ENCODE data around the gene PSMG4.

DNA sequence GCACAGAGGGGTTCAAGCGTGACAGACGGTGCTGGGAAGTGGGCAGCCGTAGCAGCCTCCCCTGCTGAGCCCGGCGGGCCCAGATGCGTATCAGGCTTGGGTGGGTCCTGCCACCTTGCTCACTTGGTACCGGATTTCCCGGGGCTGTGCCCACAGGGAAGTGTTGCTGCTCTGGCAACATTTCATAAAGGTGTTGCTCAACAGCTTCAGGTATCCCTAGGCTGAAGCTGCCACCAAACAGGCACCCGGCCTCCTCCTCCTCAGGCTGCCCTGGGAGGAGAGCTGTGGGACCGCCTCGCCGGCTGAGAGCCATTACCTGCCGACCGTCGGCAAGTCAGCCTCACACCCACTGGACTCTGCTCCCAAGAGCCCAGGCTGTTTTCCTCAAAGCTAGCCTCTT is 11.5 kb downstream of the PSMG4 start:
- TF ChIP-seq, protein P1, sequence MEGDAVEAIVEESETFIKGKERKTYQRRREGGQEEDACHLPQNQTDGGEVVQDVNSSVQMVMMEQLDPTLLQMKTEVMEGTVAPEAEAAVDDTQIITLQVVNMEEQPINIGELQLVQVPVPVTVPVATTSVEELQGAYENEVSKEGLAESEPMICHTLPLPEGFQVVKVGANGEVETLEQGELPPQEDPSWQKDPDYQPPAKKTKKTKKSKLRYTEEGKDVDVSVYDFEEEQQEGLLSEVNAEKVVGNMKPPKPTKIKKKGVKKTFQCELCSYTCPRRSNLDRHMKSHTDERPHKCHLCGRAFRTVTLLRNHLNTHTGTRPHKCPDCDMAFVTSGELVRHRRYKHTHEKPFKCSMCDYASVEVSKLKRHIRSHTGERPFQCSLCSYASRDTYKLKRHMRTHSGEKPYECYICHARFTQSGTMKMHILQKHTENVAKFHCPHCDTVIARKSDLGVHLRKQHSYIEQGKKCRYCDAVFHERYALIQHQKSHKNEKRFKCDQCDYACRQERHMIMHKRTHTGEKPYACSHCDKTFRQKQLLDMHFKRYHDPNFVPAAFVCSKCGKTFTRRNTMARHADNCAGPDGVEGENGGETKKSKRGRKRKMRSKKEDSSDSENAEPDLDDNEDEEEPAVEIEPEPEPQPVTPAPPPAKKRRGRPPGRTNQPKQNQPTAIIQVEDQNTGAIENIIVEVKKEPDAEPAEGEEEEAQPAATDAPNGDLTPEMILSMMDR (optimal IDR thresholded peaks at IDR 0.05 in 1 of 3, IDR thresholded peaks at IDR 0.05 in 1 of 3, conservative IDR thresholded peaks at IDR 0.05 in 1 of 3; ENCODE audit: extremely low read depth in 1 of 3, insufficient read depth in 2 of 3, low read length in 3 of 3): no peak
- no peak for TF ChIP-seq EZH2 (IDR thresholded peaks at IDR 0.05; ENCODE audit: low read length)
